Neural progenitor cell (in vitro differentiated cells): Measurements from ENCODE around the gene NPTXR. TPM values are rescaled to one million over a fixed set of nuclear protein-coding genes. Genes with fewer than 3 reads are reported as not detected.

ENCODE experiments used
- DNase-seq: peaks from one replicate; pipeline ENCODE4 v3.0.0-alpha.2; 2016; ENCODE audit warnings: low spot score
- H2AFZ ChIP-seq: fragments of 200-600 bp; sonication (generic); replicated peaks from 2 replicates; pipeline ENCODE4 v1.6.1; 2016; ENCODE audit warnings: antibody characterized with exemption
- H3F3A ChIP-seq: fragments of 200-600 bp; sonication (generic); 2 replicates; pipeline ENCODE4 v1.6.1; 2016; ENCODE audit warnings: antibody characterized with exemption, low read depth
- H3K27ac ChIP-seq: fragments of 200-600 bp; sonication (generic); 2 replicates; pipeline ENCODE4 v1.5.1; 2016; ENCODE audit warnings: mild to moderate bottlenecking
- H3K27me3 ChIP-seq: fragments of 200-600 bp; sonication (generic); 2 replicates; pipeline ENCODE4 v1.6.1; 2016; ENCODE audit warnings: mild to moderate bottlenecking, moderate library complexity
- H3K36me3 ChIP-seq: fragments of 200-600 bp; sonication (generic); 2 replicates; pipeline ENCODE4 v1.5.1; 2016
- H3K4me1 ChIP-seq: fragments of 200-600 bp; sonication (generic); 2 replicates; pipeline ENCODE4 v1.6.1; 2016; ENCODE audit warnings: mixed run types
- H3K4me2 ChIP-seq: fragments of 200-600 bp; sonication (generic); 2 replicates; pipeline ENCODE4 v1.6.1; 2016
- H3K4me3 ChIP-seq: fragments of 200-600 bp; sonication (generic); 2 replicates; pipeline ENCODE4 v1.5.1; 2016
- H3K79me2 ChIP-seq: fragments of 200-600 bp; sonication (generic); 2 replicates; pipeline ENCODE4 v1.6.1; 2016; ENCODE audit warnings: low read depth
- H3K9ac ChIP-seq: fragments of 200-600 bp; sonication (generic); 2 replicates; pipeline ENCODE4 v1.6.1; 2016
- H3K9me3 ChIP-seq: fragments of 200-600 bp; sonication (generic); 2 replicates; pipeline ENCODE4 v1.5.1; 2016; ENCODE audit warnings: low read depth
- H4K20me1 ChIP-seq: fragments of 200-600 bp; sonication (generic); 2 replicates; pipeline ENCODE4 v1.6.1; 2016; ENCODE audit warnings: low read depth
- H3K27ac Mint-ChIP-seq: 3 replicates; pipeline ENCODE4 v1.8.0; 2021; ENCODE audit warnings: mixed read lengths
- H3K27me3 Mint-ChIP-seq: 2 replicates; pipeline ENCODE4 v1.8.0; 2022; ENCODE audit warnings: low read depth, mild to moderate bottlenecking, inconsistent platforms, moderate library complexity, mixed read lengths; ENCODE audit not compliant: insufficient read depth
- H3K36me3 Mint-ChIP-seq: 3 replicates; pipeline ENCODE4 v1.8.0; 2021; ENCODE audit warnings: mixed read lengths
- H3K4me1 Mint-ChIP-seq: 3 replicates; pipeline ENCODE4 v1.8.0; 2021; ENCODE audit warnings: mixed read lengths
- H3K4me3 Mint-ChIP-seq: 3 replicates; pipeline ENCODE4 v1.8.0; 2021; ENCODE audit warnings: mild to moderate bottlenecking, moderate library complexity, mixed read lengths
- H3K9me3 Mint-ChIP-seq: 3 replicates; pipeline ENCODE4 v1.8.0; 2020; ENCODE audit warnings: mixed read lengths
- CTCF ChIP-seq: fragments of 200-600 bp; sonication (generic); IDR thresholded peaks from 2 replicates; pipeline ENCODE4 v1.5.1; 2017; ENCODE audit warnings: antibody characterized with exemption, mild to moderate bottlenecking
- EZH2 ChIP-seq: fragments of 200-600 bp; sonication (generic); IDR thresholded peaks from 2 replicates; pipeline ENCODE4 v1.6.1; 2017; ENCODE audit warnings: antibody characterized with exemption, mild to moderate bottlenecking, moderate library complexity
- EZH2phosphoT487 ChIP-seq: fragments of 200-600 bp; sonication (generic); IDR thresholded peaks from 2 replicates; pipeline ENCODE4 v1.6.1; 2017; ENCODE audit warnings: antibody characterized with exemption
- total RNA-seq: library from RNA; depleted of rRNA; stranded (reverse); fragments of >200 nt; gene quantifications from 2 replicates; pipeline ENCODE4 v1.2.3, GENCODE V29; 2015; ENCODE audit warnings: low replicate concordance

The NPTXR gene
- total RNA-seq, 1 donor from 2014 or later = 0.99 TPM

- peaks cover 3% of the 10 kb centered on the region for H3K27me3 ChIP-seq
- H3K9me3 ChIP-seq = no peaks in the 10 kb centered on the region
- no peaks in the 10 kb centered on the region for H3K36me3 Mint-ChIP-seq
- no peak overlapping the region for H3K27ac Mint-ChIP-seq
- H3K27ac ChIP-seq = no peak overlapping the region
- no peak overlapping the region for H3K4me2 ChIP-seq
- peaks cover 16% of the 10 kb centered on the region for H3K4me1 Mint-ChIP-seq
- no peaks in the 10 kb centered on the region for H3K36me3 ChIP-seq
- no peaks in the 10 kb centered on the region for H3K4me1 ChIP-seq
- TF ChIP-seq CTCF (no peak), EZH2phosphoT487 (no peak), EZH2 (no peak)
- no peak for DNase-seq
- H4K20me1 ChIP-seq = peaks cover 15% of the 10 kb centered on the region
- H2AFZ ChIP-seq = no peak overlapping the region
- H3K4me3 Mint-ChIP-seq = peak overlapping the region; percentile 30
- no peaks in the 10 kb centered on the region for H3F3A ChIP-seq
- H3K4me3 ChIP-seq = no peak overlapping the region
- peaks cover 18% of the 10 kb centered on the region for H3K27me3 Mint-ChIP-seq
- H3K9me3 Mint-ChIP-seq = no peaks in the 10 kb centered on the region
- no peak overlapping the region for H3K9ac ChIP-seq
- no peaks in the 10 kb centered on the region for H3K79me2 ChIP-seq
Observed at GRCh38 chr22:38823637-38824036, 20.2 kb downstream of the NPTXR start.

- H3K27ac ChIP-seq = no peak overlapping the region
- H3K27me3 Mint-ChIP-seq = peaks cover 17% of the 10 kb centered on the region
- peaks cover 16% of the 10 kb centered on the region for H3K4me1 Mint-ChIP-seq
- no peak overlapping the region for H2AFZ ChIP-seq
- no peaks in the 10 kb centered on the region for H3K4me1 ChIP-seq
- no peak overlapping the region for H3K4me2 ChIP-seq
- H4K20me1 ChIP-seq = peaks cover 15% of the 10 kb centered on the region
- no peak for DNase-seq
- peaks cover 3% of the 10 kb centered on the region for H3K27me3 ChIP-seq
- H3K27ac Mint-ChIP-seq = no peak overlapping the region
- TF ChIP-seq EZH2 = no peak
- TF ChIP-seq EZH2phosphoT487 = no peak
- TF ChIP-seq CTCF = no peak
- no peaks in the 10 kb centered on the region for H3K36me3 Mint-ChIP-seq
- no peak overlapping the region for H3K9ac ChIP-seq
- H3K9me3 ChIP-seq = no peaks in the 10 kb centered on the region
- no peaks in the 10 kb centered on the region for H3K79me2 ChIP-seq
- no peaks in the 10 kb centered on the region for H3F3A ChIP-seq
- H3K9me3 Mint-ChIP-seq = no peaks in the 10 kb centered on the region
- no peak overlapping the region for H3K4me3 Mint-ChIP-seq
- no peaks in the 10 kb centered on the region for H3K36me3 ChIP-seq
- H3K4me3 ChIP-seq = no peak overlapping the region
Observed at GRCh38 chr22:38823076-38823475, 20.8 kb downstream of the NPTXR start.

GRCh38 chr22:38820020-38820419 is 23.8 kb downstream of the NPTXR start:
- peaks cover 3% of the 10 kb centered on the region for H3K27me3 ChIP-seq
- Mint-ChIP-seq H3K4me3 (no peak overlapping the region), H3K36me3 (no peaks in the 10 kb centered on the region), H3K27ac (no peak overlapping the region), H3K27me3 (peaks cover 17% of the 10 kb centered on the region), H3K9me3 (no peaks in the 10 kb centered on the region), H3K4me1 (peaks cover 16% of the 10 kb centered on the region)
- no peaks in the 10 kb centered on the region for H3K79me2 ChIP-seq
- no peaks in the 10 kb centered on the region for H3K9me3 ChIP-seq
- H4K20me1 ChIP-seq = peaks cover 14% of the 10 kb centered on the region
- no peak overlapping the region for H3K4me3 ChIP-seq
- DNase-seq = no peak
- no peaks in the 10 kb centered on the region for H3K36me3 ChIP-seq
- H3K4me2 ChIP-seq = no peak overlapping the region
- H3K4me1 ChIP-seq = no peaks in the 10 kb centered on the region
- H2AFZ ChIP-seq = no peak overlapping the region
- H3K27ac ChIP-seq = no peak overlapping the region
- no peaks in the 10 kb centered on the region for H3F3A ChIP-seq
- H3K9ac ChIP-seq = no peak overlapping the region
- no peak for TF ChIP-seq EZH2phosphoT487
- TF ChIP-seq CTCF = no peak
- no peak for TF ChIP-seq EZH2
